Neuron (in vitro differentiated cells): ENCODE data around the gene CEMIP.

ENCODE experiments used
- H2AFZ ChIP-seq: one replicate; pipeline ENCODE4 v1.6.1; 2013; ENCODE audit warnings: low read depth, mild to moderate bottlenecking, inconsistent platforms, low read length, moderate library complexity
- H3K27me3 ChIP-seq: one replicate; pipeline ENCODE4 v1.6.1; 2013; ENCODE audit warnings: low read length; ENCODE audit not compliant: insufficient read depth
- H3K36me3 ChIP-seq: one replicate; pipeline ENCODE4 v1.6.1; 2013; ENCODE audit warnings: low read length; ENCODE audit not compliant: insufficient read depth
- H3K4me1 ChIP-seq: one replicate; pipeline ENCODE4 v1.6.1; 2013; ENCODE audit warnings: low read length; ENCODE audit not compliant: insufficient read depth
- H3K4me3 ChIP-seq: 2 replicates; pipeline ENCODE4 v1.5.1; 2013; ENCODE audit warnings: mild to moderate bottlenecking, low read length, moderate library complexity
- H3K9me3 ChIP-seq: one replicate; pipeline ENCODE4 v1.6.1; 2013; ENCODE audit warnings: low read length

Gene CEMIP

GRCh38 chr15:80778964-80779657 is at the start of gene CEMIP:
Gene CEMIP (plus strand): TSS chr15:80779370. CDS start chr15:80873880, 94,510 bp downstream.
- Histone ChIP-seq H3K36me3 (no peaks in the 10 kb centered on the region), H2AFZ (peak within 1 kb of the TSS; percentile 84), H3K4me3 (peak within 1 kb of the TSS; percentile 48), H3K4me1 (peaks cover 32% of the 10 kb centered on the region), H3K9me3 (no peaks in the 10 kb centered on the region), H3K27me3 (peaks cover 37% of the 10 kb centered on the region)

- Histone ChIP-seq H3K9me3 (no peaks in the 10 kb centered on the region), H3K36me3 (peaks cover 4% of the 10 kb centered on the region), H3K4me1 (peaks cover 16% of the 10 kb centered on the region), H3K27me3 (no peaks in the 10 kb centered on the region), H2AFZ (no peak overlapping the region), H3K4me3 (no peak overlapping the region)
Measured at GRCh38 chr15:80730387-80730786, 48.8 kb upstream of the CEMIP start.

DNA sequence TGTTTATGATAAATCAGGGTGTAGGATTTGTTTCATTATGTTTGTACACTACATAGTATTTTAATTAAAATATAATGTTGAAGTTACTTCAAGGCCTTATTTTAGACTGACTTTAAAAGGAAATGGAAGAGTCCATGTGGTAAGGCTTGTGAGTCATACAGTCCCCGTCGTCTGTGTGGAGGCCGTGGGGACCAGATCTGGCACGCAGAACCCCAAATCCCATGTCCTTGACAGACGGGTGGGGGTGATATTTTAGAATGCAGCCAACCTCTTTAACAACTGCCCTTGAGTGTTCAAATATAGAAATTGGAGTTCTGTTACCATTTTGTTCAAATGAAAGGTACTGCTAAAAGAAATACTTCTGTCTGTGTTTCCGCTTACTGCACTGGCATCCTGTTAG is 48.2 kb upstream of the CEMIP start:
- Histone ChIP-seq H3K4me3 (no peak overlapping the region), H3K36me3 (peaks cover 4% of the 10 kb centered on the region), H3K4me1 (peaks cover 16% of the 10 kb centered on the region), H2AFZ (no peak overlapping the region), H3K9me3 (no peaks in the 10 kb centered on the region), H3K27me3 (no peaks in the 10 kb centered on the region)

DNA sequence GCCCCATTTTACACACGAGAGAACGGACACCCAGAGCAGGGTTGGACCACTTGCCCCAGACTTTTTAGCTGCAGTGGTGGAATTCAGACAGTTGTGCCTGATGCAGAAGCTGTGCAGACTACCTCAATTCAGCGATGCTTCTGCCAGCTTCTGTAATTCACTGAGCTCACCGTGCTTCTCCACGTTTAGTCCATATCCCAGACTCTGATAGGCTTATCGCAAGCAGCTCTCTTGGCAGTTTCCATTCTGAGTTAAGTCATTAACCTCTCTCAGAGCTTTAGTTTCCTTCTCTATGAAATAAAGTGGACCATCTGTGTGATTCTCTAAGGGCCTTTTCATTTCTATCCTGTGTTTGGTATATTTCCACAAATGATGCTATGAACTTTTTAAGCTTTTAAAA is 47.0 kb upstream of the CEMIP start:
- Histone ChIP-seq H3K9me3 (no peaks in the 10 kb centered on the region), H2AFZ (no peak overlapping the region), H3K27me3 (no peaks in the 10 kb centered on the region), H3K4me3 (no peak overlapping the region), H3K36me3 (peaks cover 4% of the 10 kb centered on the region), H3K4me1 (peaks cover 12% of the 10 kb centered on the region)

- H3K27me3 ChIP-seq: no peaks in the 10 kb centered on the region
- H2AFZ ChIP-seq: no peak overlapping the region
- no peaks in the 10 kb centered on the region for H3K9me3 ChIP-seq
- H3K4me1 ChIP-seq: peaks cover 6% of the 10 kb centered on the region
- peaks cover 4% of the 10 kb centered on the region for H3K36me3 ChIP-seq
- H3K4me3 ChIP-seq: no peak overlapping the region
Measured at GRCh38 chr15:80732818-80733217, 46.4 kb upstream of the CEMIP start.

DNA sequence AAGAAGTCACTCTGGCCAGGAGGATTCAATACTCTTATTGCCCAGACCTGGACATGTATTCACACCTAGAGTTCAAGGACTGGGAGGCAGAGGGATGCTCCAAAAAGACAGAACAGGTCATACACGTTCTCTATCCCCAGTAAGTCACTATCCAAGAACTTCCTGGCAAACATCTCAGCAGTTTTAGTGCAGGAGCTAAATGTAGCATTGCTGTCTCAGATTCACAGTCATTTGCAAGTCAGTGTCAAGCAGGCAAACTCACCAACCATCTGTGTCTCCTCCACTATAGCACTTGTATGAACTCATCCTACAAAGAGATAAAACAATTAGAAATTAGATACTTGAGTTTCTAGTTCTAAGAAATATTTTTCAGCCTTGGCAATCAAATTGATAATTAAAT is 45.7 kb upstream of the CEMIP start:
- Histone ChIP-seq H3K36me3 (peaks cover 4% of the 10 kb centered on the region), H3K27me3 (no peaks in the 10 kb centered on the region), H3K4me3 (no peak overlapping the region), H3K4me1 (peaks cover 6% of the 10 kb centered on the region), H2AFZ (no peak overlapping the region), H3K9me3 (peaks cover 2% of the 10 kb centered on the region)

DNA sequence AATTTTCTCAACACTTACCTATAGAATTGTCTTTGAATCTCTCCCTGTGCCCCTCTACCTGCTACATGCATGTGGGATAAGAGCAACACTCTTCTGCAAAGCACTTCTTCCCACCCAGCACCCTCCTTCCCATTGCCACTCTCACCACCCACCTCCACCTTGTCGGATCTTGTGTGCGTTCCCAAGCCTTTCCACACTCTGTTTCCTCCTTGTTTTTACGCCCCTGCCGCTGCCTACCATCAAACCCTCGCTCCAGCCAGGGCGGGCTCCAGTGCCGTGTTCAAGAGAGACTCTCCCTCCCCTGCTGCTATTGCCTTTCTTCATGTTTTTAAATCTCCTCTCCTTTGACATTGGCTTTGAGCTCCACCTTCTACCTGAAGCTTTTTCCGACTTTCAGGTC is 43.8 kb upstream of the CEMIP start:
- Histone ChIP-seq H3K36me3 (peaks cover 4% of the 10 kb centered on the region), H3K4me1 (peaks cover 3% of the 10 kb centered on the region), H3K4me3 (no peak overlapping the region), H2AFZ (no peak overlapping the region), H3K27me3 (no peaks in the 10 kb centered on the region), H3K9me3 (peaks cover 4% of the 10 kb centered on the region)

GRCh38 chr15:80736560-80736959 is 42.6 kb upstream of the CEMIP start:
- H3K27me3 ChIP-seq: no peaks in the 10 kb centered on the region
- H3K4me3 ChIP-seq: no peak overlapping the region
- peaks cover 4% of the 10 kb centered on the region for H3K36me3 ChIP-seq
- no peak overlapping the region for H2AFZ ChIP-seq
- H3K9me3 ChIP-seq: peaks cover 4% of the 10 kb centered on the region
- H3K4me1 ChIP-seq: no peaks in the 10 kb centered on the region

- peaks cover 13% of the 10 kb centered on the region for H3K4me1 ChIP-seq
- H3K9me3 ChIP-seq: peaks cover 4% of the 10 kb centered on the region
- H3K36me3 ChIP-seq: no peaks in the 10 kb centered on the region
Measured at GRCh38 chr15:80739919-80740318, 39.3 kb upstream of the CEMIP start.

GRCh38 chr15:80742081-80742480 is 37.1 kb upstream of the CEMIP start:
- peaks cover 4% of the 10 kb centered on the region for H3K9me3 ChIP-seq
- H3K4me3 ChIP-seq: no peak overlapping the region
- no peak overlapping the region for H2AFZ ChIP-seq
- no peaks in the 10 kb centered on the region for H3K27me3 ChIP-seq
- no peaks in the 10 kb centered on the region for H3K36me3 ChIP-seq
- peaks cover 22% of the 10 kb centered on the region for H3K4me1 ChIP-seq

More at GRCh38 chr15:80739919-80740318, 39.3 kb upstream of the CEMIP start:
- no peak overlapping the region for H2AFZ ChIP-seq
- no peak overlapping the region for H3K4me3 ChIP-seq
- no peaks in the 10 kb centered on the region for H3K27me3 ChIP-seq

GRCh38 chr15:80743189-80743833 is 35.9 kb upstream of the CEMIP start:
- H3K4me1 ChIP-seq: peaks cover 35% of the 10 kb centered on the region
- no peak overlapping the region for H3K4me3 ChIP-seq
- no peaks in the 10 kb centered on the region for H3K27me3 ChIP-seq
- no peak overlapping the region for H2AFZ ChIP-seq
- peaks cover 2% of the 10 kb centered on the region for H3K9me3 ChIP-seq
- no peaks in the 10 kb centered on the region for H3K36me3 ChIP-seq

DNA sequence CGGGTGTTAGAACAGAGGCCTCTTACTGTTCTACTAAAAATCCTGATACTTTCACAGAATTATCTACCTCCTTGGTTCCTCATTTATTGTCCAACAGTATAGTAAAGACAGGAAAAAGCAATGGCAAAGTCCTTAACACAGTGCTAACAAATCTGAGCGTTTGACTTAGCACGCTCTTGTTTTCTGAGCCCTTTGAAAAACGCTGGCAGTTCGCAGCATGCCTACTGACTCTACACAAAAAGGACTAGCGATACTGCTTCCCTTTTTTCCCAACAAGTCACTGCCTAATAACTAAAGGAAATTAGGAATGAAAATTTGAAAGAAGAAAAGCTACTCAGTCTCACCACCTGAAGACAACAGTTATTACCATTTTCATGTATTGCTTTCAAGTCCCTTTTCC is 34.8 kb upstream of the CEMIP start:
- peaks cover 43% of the 10 kb centered on the region for H3K4me1 ChIP-seq
- no peaks in the 10 kb centered on the region for H3K9me3 ChIP-seq
- H3K27me3 ChIP-seq: no peaks in the 10 kb centered on the region
- peak overlapping the region; percentile 25 for H3K4me3 ChIP-seq
- no peaks in the 10 kb centered on the region for H3K36me3 ChIP-seq
- H2AFZ ChIP-seq: no peak overlapping the region

GRCh38 chr15:80744826-80745225 is 34.3 kb upstream of the CEMIP start:
- no peaks in the 10 kb centered on the region for H3K9me3 ChIP-seq
- peaks cover 47% of the 10 kb centered on the region for H3K4me1 ChIP-seq
- peak overlapping the region; percentile 25 for H3K4me3 ChIP-seq
- no peaks in the 10 kb centered on the region for H3K27me3 ChIP-seq
- no peaks in the 10 kb centered on the region for H3K36me3 ChIP-seq
- no peak overlapping the region for H2AFZ ChIP-seq
